PC-9 (cell line): Measurements from ENCODE around the gene TNK2.

Source experiments
- EZH2 ChIP-seq: fragments of 200-600 bp; sonication (generic); IDR thresholded peaks from 2 replicates; pipeline ENCODE4 v1.8.0; 2017; ENCODE audit warnings: antibody characterized with exemption, low read depth
- TF ChIP-seq, protein P1 (sequence below): fragments of 200-600 bp; sonication (generic); conservative IDR thresholded peaks from 2 replicates; pipeline ENCODE4 v1.6.1; 2017; ENCODE audit warnings: mixed run types, antibody characterized with exemption, mild to moderate bottlenecking, moderate library complexity

DNA sequence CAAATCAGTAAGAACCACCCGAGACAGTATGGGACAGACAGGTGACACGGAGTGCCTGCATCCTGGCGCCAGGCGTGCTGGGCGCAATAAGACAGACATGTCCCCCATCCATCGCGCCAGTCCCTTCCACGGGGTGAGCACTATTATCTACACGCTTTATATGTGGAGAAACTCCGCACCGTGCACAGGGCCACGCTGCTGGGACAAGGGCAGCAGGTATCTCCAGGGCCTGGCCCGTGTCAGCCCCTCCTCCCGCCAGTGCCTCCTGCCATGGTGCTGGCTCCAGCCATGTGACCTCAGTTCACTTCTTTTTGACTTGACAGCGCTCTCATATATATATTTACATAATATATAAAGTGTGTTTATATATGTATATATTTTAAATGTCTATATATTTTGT, 42.6 kb downstream of the TNK2 start:
- TF ChIP-seq EZH2, result no peak
- TF ChIP-seq, protein P1, sequence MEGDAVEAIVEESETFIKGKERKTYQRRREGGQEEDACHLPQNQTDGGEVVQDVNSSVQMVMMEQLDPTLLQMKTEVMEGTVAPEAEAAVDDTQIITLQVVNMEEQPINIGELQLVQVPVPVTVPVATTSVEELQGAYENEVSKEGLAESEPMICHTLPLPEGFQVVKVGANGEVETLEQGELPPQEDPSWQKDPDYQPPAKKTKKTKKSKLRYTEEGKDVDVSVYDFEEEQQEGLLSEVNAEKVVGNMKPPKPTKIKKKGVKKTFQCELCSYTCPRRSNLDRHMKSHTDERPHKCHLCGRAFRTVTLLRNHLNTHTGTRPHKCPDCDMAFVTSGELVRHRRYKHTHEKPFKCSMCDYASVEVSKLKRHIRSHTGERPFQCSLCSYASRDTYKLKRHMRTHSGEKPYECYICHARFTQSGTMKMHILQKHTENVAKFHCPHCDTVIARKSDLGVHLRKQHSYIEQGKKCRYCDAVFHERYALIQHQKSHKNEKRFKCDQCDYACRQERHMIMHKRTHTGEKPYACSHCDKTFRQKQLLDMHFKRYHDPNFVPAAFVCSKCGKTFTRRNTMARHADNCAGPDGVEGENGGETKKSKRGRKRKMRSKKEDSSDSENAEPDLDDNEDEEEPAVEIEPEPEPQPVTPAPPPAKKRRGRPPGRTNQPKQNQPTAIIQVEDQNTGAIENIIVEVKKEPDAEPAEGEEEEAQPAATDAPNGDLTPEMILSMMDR, result no peak
